HepG2 (cell line): ENCODE data around the gene RIMBP2. TPM values are rescaled to one million over a fixed set of nuclear protein-coding genes. Genes with fewer than 3 reads are reported as not detected.

Experiments
- ATAC-seq: fragments of 200-7000 bp; cut with Tn5 transposase; 3 replicates; pipeline ENCODE4 v1.9.1; 2020; ENCODE audit warnings: mild to moderate bottlenecking, moderate library complexity
- BruUV-seq: library from RNA; stranded (reverse); fragments of 400-500 nt; replicated peaks from 2 replicates; lab custom pipeline; 2021; lab: Mats Ljungman, UMichigan
- CTCF ChIA-PET: fragments of 300-600 bp; formaldehyde crosslinking; extraction: SDS; loops from one replicate; lab custom pipeline; 2021; ENCODE audit warnings: low total read pairs, inconsistent platforms, low intra/inter-chr PET ratio; lab: Yijun Ruan, JAX
- POLR2A ChIA-PET: fragments of 350-600 bp; sonication (Branson Sonifier 250); formaldehyde crosslinking; loops from one replicate; lab custom pipeline; 2020; ENCODE audit warnings: antibody characterized with exemption, inconsistent platforms; lab: Yijun Ruan, JAX
- DNase-seq: peaks from one replicate; pipeline ENCODE4 v3.0.0-alpha.2; 2015; ENCODE audit warnings: low spot score
- FAIRE-seq: peaks from 3 replicates; lab custom pipeline; 2011; peaks lifted over from hg19 to GRCh38; lab: Jason Lieb, UNC
- H2AFZ ChIP-seq: one replicate; pipeline ENCODE4 v1.6.1; 2011; ENCODE audit warnings: low read length, inconsistent platforms
- H3K27ac ChIP-seq: fragments of 300-600 bp; 3 replicates; pipeline ENCODE4 v1.8.0; 2011; ENCODE audit warnings: mixed run types, mild to moderate bottlenecking, mixed read lengths, low read length, inconsistent platforms; ENCODE audit not compliant: insufficient read depth; ENCODE audit errors: extremely low read length
- H3K27me3 ChIP-seq, 2 experiments: fragments of 200-600 bp in 1 of 2; 2 replicates in 1 of 2; 3 replicates in 1 of 2; pipeline versions ENCODE4 v1.6.0 to v1.8.0; 2011; ENCODE audit warnings: low read length in 2 of 2, mild to moderate bottlenecking in 2 of 2, moderate library complexity in 2 of 2, inconsistent platforms in 1 of 2; ENCODE audit not compliant: insufficient read depth in 2 of 2, control insufficient read depth in 1 of 2
- H3K36me3 ChIP-seq, 2 experiments: fragments of 200-600 bp in 1 of 2; replicated peaks in 1 of 2; 2 replicates in 1 of 2; 3 replicates in 1 of 2; pipeline versions ENCODE4 v1.5.1 to v1.8.0; 2011; ENCODE audit warnings: low read length in 2 of 2, inconsistent platforms in 1 of 2; ENCODE audit not compliant: insufficient read depth in 2 of 2, control insufficient read depth in 1 of 2
- H3K4me1 ChIP-seq: 2 replicates; pipeline ENCODE4 v1.5.1; 2012; ENCODE audit warnings: low read length, inconsistent platforms; ENCODE audit not compliant: insufficient read depth
- H3K4me2 ChIP-seq: 2 replicates; pipeline ENCODE4 v1.6.0; 2011; ENCODE audit warnings: low read depth, low read length, inconsistent platforms
- H3K4me3 ChIP-seq, 3 experiments: fragments of 200-600 bp in 1 of 3; sonication (generic), shearing (Covaris generic) in 1 of 3; replicated peaks in 1 of 3; 2 replicates each; pipeline ENCODE4 v1.5.1; 2011 to 2016; ENCODE audit warnings: low read length in 3 of 3, inconsistent platforms in 2 of 3, low read depth in 2 of 3, mild to moderate bottlenecking in 2 of 3, control low read depth in 1 of 3, mixed read lengths in 1 of 3; ENCODE audit not compliant: insufficient read depth in 1 of 3
- H3K79me2 ChIP-seq: one replicate; pipeline ENCODE4 v1.6.1; 2011; ENCODE audit warnings: low read length, inconsistent platforms; ENCODE audit not compliant: insufficient read depth
- H3K9ac ChIP-seq: 2 replicates; pipeline ENCODE4 v1.6.0; 2011; ENCODE audit warnings: mild to moderate bottlenecking, low read depth, low read length, inconsistent platforms; ENCODE audit not compliant: insufficient read depth
- H3K9me3 ChIP-seq: 2 replicates; pipeline ENCODE4 v1.5.1; 2012; ENCODE audit warnings: mild to moderate bottlenecking, low read length
- H4K20me1 ChIP-seq: 2 replicates; pipeline ENCODE4 v1.6.0; 2011; ENCODE audit warnings: inconsistent platforms, mild to moderate bottlenecking, low read length, moderate library complexity; ENCODE audit not compliant: insufficient read depth
- ARNT ChIP-seq: fragments of 450-650 bp; IDR thresholded peaks from 2 replicates; pipeline ENCODE4 v1.6.1; 2017
- CREM ChIP-seq, 2 experiments: sonication (generic) in 1 of 2; formaldehyde crosslinking in 1 of 2; IDR thresholded peaks; 2 replicates each; pipeline versions ENCODE4 v1.4.0 to v1.6.1; 2016 to 2020; ENCODE audit warnings: antibody characterized with exemption in 1 of 2, mild to moderate bottlenecking in 1 of 2, missing genetic modification reagents in 1 of 2
- HDAC2 ChIP-seq: sonication (generic); formaldehyde crosslinking; IDR thresholded peaks from 2 replicates; pipeline ENCODE4 v1.4.0; 2020; ENCODE audit warnings: missing genetic modification reagents
- MEIS1 ChIP-seq: sonication (generic); formaldehyde crosslinking; IDR thresholded peaks from 2 replicates; pipeline ENCODE4 v1.9.0; 2021; ENCODE audit warnings: mild to moderate bottlenecking, missing genetic modification reagents, moderate library complexity, borderline replicate concordance
- MLX ChIP-seq: IDR thresholded peaks from 2 replicates; pipeline ENCODE4 v1.6.1; 2016
- MXD1 ChIP-seq: sonication (generic); formaldehyde crosslinking; IDR thresholded peaks from 2 replicates; pipeline ENCODE4 v1.4.0; 2020; ENCODE audit warnings: mild to moderate bottlenecking, missing genetic modification reagents
- NR1H2 ChIP-seq: sonication (generic); formaldehyde crosslinking; IDR thresholded peaks from 2 replicates; pipeline ENCODE4 v1.8.1; 2022; ENCODE audit warnings: low read depth, missing genetic modification reagents, borderline replicate concordance
- PAF1 ChIP-seq: IDR thresholded peaks from 2 replicates; pipeline ENCODE4 v1.6.1; 2016; ENCODE audit warnings: missing genetic modification reagents, missing compliant biosample characterization
- SMC3 ChIP-seq: IDR thresholded peaks from 2 replicates; pipeline ENCODE4 v1.6.1; 2011; ENCODE audit warnings: low read length, improper control_type of control experiment
- SP140L ChIP-seq: sonication (generic); formaldehyde crosslinking; IDR thresholded peaks from 2 replicates; pipeline ENCODE4 v1.4.0; 2020; ENCODE audit warnings: missing genetic modification reagents, borderline replicate concordance
- ZBTB37 ChIP-seq: sonication (generic); formaldehyde crosslinking; IDR thresholded peaks from 2 replicates; pipeline ENCODE4 v1.4.0; 2020; ENCODE audit warnings: mild to moderate bottlenecking, missing genetic modification reagents
- ZNF446 ChIP-seq: sonication (generic); formaldehyde crosslinking; IDR thresholded peaks from 2 replicates; pipeline ENCODE4 v1.5.0; 2020; ENCODE audit warnings: mild to moderate bottlenecking, missing genetic modification reagents
- ZNF501 ChIP-seq: sonication (generic); formaldehyde crosslinking; IDR thresholded peaks from 2 replicates; pipeline ENCODE4 v1.5.1; 2020; ENCODE audit warnings: mild to moderate bottlenecking, moderate library complexity, missing genetic modification reagents
- ZNF691 ChIP-seq: sonication (generic); formaldehyde crosslinking; IDR thresholded peaks from 2 replicates; pipeline ENCODE4 v1.4.0; 2020; ENCODE audit warnings: missing genetic modification reagents, low read depth, mild to moderate bottlenecking, borderline replicate concordance
- ZSCAN25 ChIP-seq: sonication (generic); formaldehyde crosslinking; IDR thresholded peaks from 2 replicates; pipeline ENCODE4 v1.8.0; 2022; ENCODE audit warnings: mild to moderate bottlenecking, missing genetic modification reagents
- WGBS: methylation state at CpG from one replicate; pipeline ENCODE4 v1.1.6; 2017; ENCODE audit warnings: low lambda C conversion rate; 5-methylcytosine and 5-hydroxymethylcytosine counted together
- in situ Hi-C: cut with HindIII; loops from 2 replicates; pipeline ENCODE4 v1.10.0; 2017; ENCODE audit warnings: low pct_unique_long_range_greater_than_20kb; ENCODE audit not compliant: extremely low pct_ligation_motif_present
- intact Hi-C: fragments of 100-400 bp; cut with micrococcal nuclease; formaldehyde crosslinking; loops from one replicate; pipeline ENCODE4 v1.10.0; 2022; ENCODE audit not compliant: unreplicated experiment
- polyA plus RNA-seq, 8 experiments: library from polyadenylated mRNA; depleted of rRNA in 3 of 8; stranded (reverse) in 7 of 8; unstranded in 1 of 8; fragments of >200 nt; fragmentation: Illumina TruSeq in 4 of 8; extraction: Trizol in 4 of 8; gene quantifications; 2 replicates each; pipeline versions ENCODE4 v1.2.1 to v1.2.3, GENCODE V29; 2011 to 2016; ENCODE audit warnings: low read depth in 4 of 8, missing spikeins in 1 of 8, mixed read lengths in 1 of 8; ENCODE audit not compliant: insufficient read depth in 1 of 8
- total RNA-seq, 5 experiments: library from RNA; depleted of rRNA; stranded (reverse); fragments of >200 nt; fragmentation: Illumina TruSeq; extraction: Trizol; gene quantifications; 2 replicates each; pipeline ENCODE4 v1.2.3, GENCODE V29; 2016; ENCODE audit warnings: low read depth in 1 of 5

RIMBP2 gene
- total and polyA plus RNA-seq, 2 of the 13 experiments (the other 11 are each of a cell fraction or from before 2014, with no cell fraction given), result 0.03 TPM; not detected in 1

DNA sequence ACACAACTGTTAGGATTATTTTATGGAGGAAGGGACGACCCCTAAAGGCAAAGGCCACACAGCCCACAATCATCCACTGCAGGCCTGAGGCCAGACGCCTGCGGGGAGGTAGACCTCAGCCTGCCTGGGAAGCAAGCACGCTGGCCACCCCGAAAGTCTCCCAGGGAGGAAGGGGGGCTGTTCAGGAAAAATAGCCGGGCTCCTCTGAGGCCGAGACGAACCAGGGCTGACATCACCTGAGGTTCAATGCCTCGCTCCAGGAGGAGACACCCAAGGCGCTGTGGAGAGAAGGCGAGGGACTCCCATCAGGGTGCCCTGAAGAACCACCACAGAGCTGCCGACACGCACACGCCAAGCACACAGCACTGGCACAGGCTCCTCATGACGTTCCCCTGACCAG is 251.1 kb downstream of the RIMBP2 start:
- no peak overlapping the region for H3K9ac ChIP-seq
- ChIA-PET POLR2A (no interaction called here), CTCF (no interaction called here)
- no peaks in the 10 kb centered on the region for H3K4me1 ChIP-seq
- H3K36me3 ChIP-seq, result no peaks in the 10 kb centered on the region
- no peak for DNase-seq
- no peak overlapping the region for H2AFZ ChIP-seq
- TF ChIP-seq CREM (IDR thresholded peaks at IDR 0.05), result no peak
- no peak for TF ChIP-seq CREM (CRISPR knock-in tag; IDR thresholded peaks at IDR 0.05)
- TF ChIP-seq ZSCAN25 (CRISPR knock-in tag), result no peak
- TF ChIP-seq ZNF446, result no peak
- no peak for TF ChIP-seq SMC3
- TF ChIP-seq PAF1 (CRISPR knock-in tag), result no peak
- TF ChIP-seq ZNF691 (CRISPR knock-in tag), result no peak
- TF ChIP-seq ZBTB37 (CRISPR knock-in tag), result no peak
- no peak for TF ChIP-seq ARNT
- no peak for TF ChIP-seq NR1H2 (CRISPR knock-in tag)
- TF ChIP-seq MLX, result no peak
- TF ChIP-seq HDAC2, result no peak
- no peak for TF ChIP-seq MXD1 (CRISPR knock-in tag)
- no peak for TF ChIP-seq SP140L (CRISPR knock-in tag)
- TF ChIP-seq MEIS1 (CRISPR knock-in tag), result no peak
- TF ChIP-seq ZNF501 (CRISPR knock-in tag), result no peak
- no TSS peak for BruUV-seq
- intact Hi-C loops, result loop anchor here (10.0 kb wide), 1 partner anchor 280 kb away; no protein-coding TSS in a partner anchor
- in situ Hi-C loops, result no loop called here
- WGBS, result 23% methylated on average over 6 of the region's 15 CpGs
- no peaks in the 10 kb centered on the region; a peak in 1 of 5 replicates for H3K27me3 ChIP-seq
- H3K27ac ChIP-seq, result no peak overlapping the region
- H3K79me2 ChIP-seq, result no peaks in the 10 kb centered on the region
- no peak overlapping the region for H3K4me3 ChIP-seq
- no peak overlapping the region for H3K4me2 ChIP-seq
- H3K9me3 ChIP-seq, result peaks cover 17% of the 10 kb centered on the region
- FAIRE-seq, result no peak
- no peak for ATAC-seq
- no peaks in the 10 kb centered on the region for H4K20me1 ChIP-seq
